Measurements from ENCODE around the gene FRMD6.
"Not testable (repeated sequence)": the region's sequence is repeated elsewhere in the genome, so short reads cannot be mapped to it uniquely, and the experiment has no call there.

GRCh38 chr14:51765726-51766125 is 114.0 kb downstream of the FRMD6 start:
- TF ChIP-seq, protein P1, sequence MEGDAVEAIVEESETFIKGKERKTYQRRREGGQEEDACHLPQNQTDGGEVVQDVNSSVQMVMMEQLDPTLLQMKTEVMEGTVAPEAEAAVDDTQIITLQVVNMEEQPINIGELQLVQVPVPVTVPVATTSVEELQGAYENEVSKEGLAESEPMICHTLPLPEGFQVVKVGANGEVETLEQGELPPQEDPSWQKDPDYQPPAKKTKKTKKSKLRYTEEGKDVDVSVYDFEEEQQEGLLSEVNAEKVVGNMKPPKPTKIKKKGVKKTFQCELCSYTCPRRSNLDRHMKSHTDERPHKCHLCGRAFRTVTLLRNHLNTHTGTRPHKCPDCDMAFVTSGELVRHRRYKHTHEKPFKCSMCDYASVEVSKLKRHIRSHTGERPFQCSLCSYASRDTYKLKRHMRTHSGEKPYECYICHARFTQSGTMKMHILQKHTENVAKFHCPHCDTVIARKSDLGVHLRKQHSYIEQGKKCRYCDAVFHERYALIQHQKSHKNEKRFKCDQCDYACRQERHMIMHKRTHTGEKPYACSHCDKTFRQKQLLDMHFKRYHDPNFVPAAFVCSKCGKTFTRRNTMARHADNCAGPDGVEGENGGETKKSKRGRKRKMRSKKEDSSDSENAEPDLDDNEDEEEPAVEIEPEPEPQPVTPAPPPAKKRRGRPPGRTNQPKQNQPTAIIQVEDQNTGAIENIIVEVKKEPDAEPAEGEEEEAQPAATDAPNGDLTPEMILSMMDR (IDR thresholded peaks at IDR 0.05), result not testable (repeated sequence)
- TF ChIP-seq POLR2A, EP300 (IDR thresholded peaks at IDR 0.05): not testable (repeated sequence)

Data from upper lobe of left lung (tissue), 4 donors.